Measurements from ENCODE around the gene BICDL2. TPM values are rescaled to one million over a fixed set of nuclear protein-coding genes. Genes with fewer than 3 reads are reported as not detected.
"Not testable (repeated sequence)": the region's sequence is repeated elsewhere in the genome, so short reads cannot be mapped to it uniquely, and the experiment has no call there.

BICDL2 gene
- total RNA-seq, 2 donors from 2014 or later: 0.30 TPM; not detected in 1

DNA sequence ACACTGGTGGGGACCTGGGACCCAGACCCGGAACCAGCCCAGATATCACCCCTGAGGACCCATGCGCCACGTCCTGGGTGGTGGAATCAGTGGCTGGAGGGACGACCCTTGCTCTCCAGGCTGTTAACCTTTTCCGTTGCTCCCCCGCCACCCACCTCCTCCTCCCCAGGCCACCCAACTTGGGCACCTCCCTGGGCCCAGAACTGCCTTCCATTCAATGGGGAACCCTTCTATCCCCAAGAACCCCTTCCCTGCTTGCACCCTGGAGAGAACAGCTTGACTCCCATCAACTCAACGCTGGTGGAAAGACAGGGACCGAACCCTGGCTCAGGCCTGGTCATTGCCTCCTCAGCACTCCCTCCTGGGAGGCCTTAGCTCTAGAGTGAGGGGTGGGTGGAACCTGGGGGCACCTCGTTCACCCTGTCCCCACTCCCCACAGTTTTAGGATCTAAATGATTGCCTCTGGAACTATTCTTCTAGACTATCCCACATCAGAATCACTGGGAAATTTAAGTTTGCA is 23.0 kb upstream of the BICDL2 start:
- Mint-ChIP-seq H3K9me3 (no peaks in the 10 kb centered on the region), H3K27ac (peak overlapping the region; percentile 93), H3K4me1 (ENCODE audit: low read depth) (peaks cover 76% of the 10 kb centered on the region), H3K27me3 (ENCODE audit: low read depth) (no peaks in the 10 kb centered on the region), H3K36me3 (ENCODE audit: insufficient read depth in 2 of 2) (peaks cover 10 to 13% of the 10 kb centered on the region in 2 donors), H3K4me3 (peak overlapping the region; percentile 85 to 91)
- ATAC-seq (replicated peaks in 1 of 2) (no peak), DNase-seq (no peak)

DNA sequence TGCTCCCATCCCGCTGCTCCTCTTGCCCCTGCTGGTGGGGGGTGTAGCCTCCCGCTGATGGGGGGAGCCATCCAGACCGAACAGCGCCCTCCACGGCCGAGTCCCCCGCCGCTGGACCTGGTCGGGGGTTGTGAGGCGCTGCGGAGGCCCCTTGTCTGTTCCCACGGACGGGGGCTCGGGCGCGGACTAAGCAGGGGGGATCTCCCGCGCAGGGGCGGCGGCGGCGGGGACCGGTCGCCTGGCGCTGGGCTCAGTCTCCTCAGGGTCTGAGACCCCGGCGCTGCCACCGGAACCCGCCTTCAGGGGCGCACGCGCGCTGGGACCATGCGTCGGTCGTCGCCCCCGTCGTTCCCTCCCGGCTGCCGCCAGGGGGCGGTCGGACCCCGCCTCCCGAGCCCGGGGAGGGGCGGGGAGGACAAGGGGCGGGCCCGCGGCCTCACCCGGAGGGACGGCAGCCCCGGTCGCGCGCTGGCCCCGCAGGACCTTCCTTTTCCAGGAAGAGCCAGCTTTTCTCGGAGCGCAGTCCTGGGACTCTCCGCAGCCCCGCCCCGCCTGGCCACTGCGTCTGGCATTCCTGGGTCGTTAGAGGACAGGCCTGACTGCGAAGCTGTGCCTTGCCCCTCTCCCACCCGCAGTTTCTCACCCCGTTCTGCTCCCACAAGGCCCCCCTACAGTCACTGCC is 22.4 kb upstream of the BICDL2 start:
- peak; percentile 85 to 87 for ATAC-seq (replicated peaks in 1 of 2)
- H3K36me3 Mint-ChIP-seq (ENCODE audit: insufficient read depth in 2 of 2): peaks cover 10 to 14% of the 10 kb centered on the region in 2 donors
- peak; percentile 90 to 97 for DNase-seq
- H3K27ac Mint-ChIP-seq: peak overlapping the region; percentile 93
- H3K27me3 Mint-ChIP-seq (ENCODE audit: low read depth): no peaks in the 10 kb centered on the region
- peak overlapping the region; percentile 91 to 97 for H3K4me3 Mint-ChIP-seq
- peaks cover 76% of the 10 kb centered on the region for H3K4me1 Mint-ChIP-seq (ENCODE audit: low read depth)
- no peaks in the 10 kb centered on the region for H3K9me3 Mint-ChIP-seq

- peak; percentile 63 to 72 for DNase-seq
- H3K27me3 Mint-ChIP-seq (ENCODE audit: low read depth): no peaks in the 10 kb centered on the region
- peaks cover 76% of the 10 kb centered on the region for H3K4me1 Mint-ChIP-seq (ENCODE audit: low read depth)
Measured at GRCh38 chr16:3058139-3059030, 21.6 kb upstream of the BICDL2 start.

DNA sequence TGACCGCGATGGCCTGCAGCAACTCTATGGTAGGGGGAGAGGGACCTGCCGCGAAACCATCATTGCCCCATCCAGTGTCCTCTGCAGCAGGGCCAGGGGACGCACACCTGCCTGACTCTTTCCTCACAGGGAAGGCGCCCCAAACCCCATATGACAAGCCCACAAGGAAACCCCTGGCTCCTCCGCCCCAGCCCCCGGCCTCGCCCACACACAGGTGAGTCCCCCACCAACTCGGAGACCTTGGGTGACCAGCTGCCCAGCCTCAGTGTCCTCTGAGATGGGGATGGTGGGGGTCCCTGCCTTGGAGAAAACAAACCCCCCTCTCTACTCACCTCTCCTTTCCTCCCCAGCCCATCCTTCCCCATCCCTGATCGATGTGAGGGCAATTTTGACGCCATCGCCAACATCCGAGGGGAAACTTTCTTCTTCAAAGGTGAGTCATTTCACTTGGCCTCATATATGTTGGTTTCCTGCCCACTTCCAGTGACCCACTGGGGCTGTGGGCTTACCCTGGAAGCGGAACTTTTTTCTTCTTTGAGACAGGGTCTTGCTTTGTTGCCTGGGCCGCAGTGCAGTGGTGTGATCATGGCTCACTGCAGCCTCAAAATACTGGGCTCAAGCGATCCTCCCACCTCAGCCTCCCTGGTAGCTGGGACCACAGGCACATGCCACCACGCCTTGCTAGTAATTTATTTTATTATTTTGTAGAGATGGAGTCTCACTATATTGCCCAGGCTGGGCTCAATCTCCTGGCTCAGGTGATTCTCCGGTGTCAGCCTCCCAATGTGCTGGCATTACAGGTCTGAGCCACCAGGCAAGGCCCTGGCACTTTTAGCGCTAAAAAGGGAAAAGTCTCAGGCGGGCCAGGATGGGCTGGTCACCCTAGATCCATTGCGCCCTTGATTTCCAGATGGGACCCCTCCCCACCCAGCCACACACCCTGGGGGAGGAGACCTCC is 20.7 kb upstream of the BICDL2 start:
- H3K36me3 Mint-ChIP-seq (ENCODE audit: insufficient read depth in 2 of 2): peaks cover 7 to 10% of the 10 kb centered on the region in 2 donors
- ATAC-seq (replicated peaks in 1 of 2) (no peak), DNase-seq (no peak)
- peak overlapping the region; percentile 91 to 97 for H3K4me3 Mint-ChIP-seq
- peak overlapping the region; percentile 43 for H3K27ac Mint-ChIP-seq
- no peaks in the 10 kb centered on the region for H3K27me3 Mint-ChIP-seq (ENCODE audit: low read depth)
- no peaks in the 10 kb centered on the region for H3K9me3 Mint-ChIP-seq
- peaks cover 70% of the 10 kb centered on the region for H3K4me1 Mint-ChIP-seq (ENCODE audit: low read depth)

More at GRCh38 chr16:3058139-3059030, 21.6 kb upstream of the BICDL2 start:
- Mint-ChIP-seq H3K4me3 (peak overlapping the region; percentile 91 to 97), H3K27ac (peak overlapping the region; percentile 63), H3K9me3 (no peaks in the 10 kb centered on the region), H3K36me3 (ENCODE audit: insufficient read depth in 2 of 2) (peaks cover 9 to 14% of the 10 kb centered on the region in 2 donors)
- peak; percentile 41 to 52 for ATAC-seq (replicated peaks in 1 of 2)

- ATAC-seq (replicated peaks in 1 of 2): no peak
- peaks cover 70% of the 10 kb centered on the region for H3K4me1 Mint-ChIP-seq (ENCODE audit: low read depth)
- H3K4me3 Mint-ChIP-seq: peak overlapping the region; percentile 91 to 97
Measured at GRCh38 chr16:3056336-3057180, 19.8 kb upstream of the BICDL2 start.

DNA sequence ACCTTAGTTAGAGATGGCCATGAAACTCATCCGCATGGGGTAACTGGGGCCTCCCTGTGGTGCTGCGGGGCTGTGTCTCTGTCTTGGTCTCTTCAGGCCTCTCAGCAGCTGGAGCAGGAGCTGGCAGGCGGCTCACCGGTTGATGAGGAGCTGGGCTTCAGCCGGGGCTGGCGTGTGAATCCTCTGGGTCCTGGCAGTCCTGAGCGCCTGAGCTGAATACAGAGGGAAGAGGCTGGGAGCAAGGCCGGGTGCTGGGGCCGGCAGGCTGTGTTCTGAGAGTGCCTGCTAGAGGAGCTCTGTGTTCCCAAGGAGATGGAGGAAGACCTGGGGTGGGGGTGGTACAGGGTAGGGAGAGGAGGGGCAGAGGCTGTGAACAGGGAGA is 19.0 kb upstream of the BICDL2 start:
- not testable (repeated sequence) for ATAC-seq (replicated peaks in 1 of 2); H3K9me3 Mint-ChIP-seq; DNase-seq; H3K27me3 Mint-ChIP-seq (ENCODE audit: low read depth)
- Mint-ChIP-seq H3K4me1 (ENCODE audit: low read depth) (peaks cover 77% of the 10 kb centered on the region), H3K4me3 (peak overlapping the region; percentile 52 to 53), H3K36me3 (ENCODE audit: insufficient read depth in 2 of 2) (peaks cover 9 to 12% of the 10 kb centered on the region in 2 donors), H3K27ac (peak overlapping the region; percentile 47)

More at GRCh38 chr16:3056336-3057180, 19.8 kb upstream of the BICDL2 start:
- H3K36me3 Mint-ChIP-seq (ENCODE audit: insufficient read depth in 2 of 2): peaks cover 7 to 12% of the 10 kb centered on the region in 2 donors
- H3K27me3 Mint-ChIP-seq (ENCODE audit: low read depth): no peaks in the 10 kb centered on the region
- H3K9me3 Mint-ChIP-seq: no peaks in the 10 kb centered on the region
- H3K27ac Mint-ChIP-seq: peak overlapping the region; percentile 63
- no peak for DNase-seq

- Mint-ChIP-seq H3K4me1 (ENCODE audit: low read depth) (peaks cover 77% of the 10 kb centered on the region), H3K9me3 (no peaks in the 10 kb centered on the region), H3K36me3 (ENCODE audit: insufficient read depth in 2 of 2) (peaks cover 9 to 12% of the 10 kb centered on the region in 2 donors), H3K27ac (peak overlapping the region; percentile 47), H3K4me3 (peak overlapping the region; percentile 52 to 53), H3K27me3 (ENCODE audit: low read depth) (no peaks in the 10 kb centered on the region)
- no peak for ATAC-seq (replicated peaks in 1 of 2)
- DNase-seq: no peak
Measured at GRCh38 chr16:3054965-3055733, 18.4 kb upstream of the BICDL2 start.

GRCh38 chr16:3053330-3053710 is 16.6 kb upstream of the BICDL2 start:
- peak; percentile 31 to 62 for ATAC-seq (replicated peaks in 1 of 2)
- DNase-seq; H3K27ac Mint-ChIP-seq; H3K9me3 Mint-ChIP-seq; H3K27me3 Mint-ChIP-seq (ENCODE audit: low read depth); H3K4me3 Mint-ChIP-seq; H3K36me3 Mint-ChIP-seq (ENCODE audit: insufficient read depth in 2 of 2): not testable (repeated sequence)
- H3K4me1 Mint-ChIP-seq (ENCODE audit: low read depth): peaks cover 78% of the 10 kb centered on the region

DNA sequence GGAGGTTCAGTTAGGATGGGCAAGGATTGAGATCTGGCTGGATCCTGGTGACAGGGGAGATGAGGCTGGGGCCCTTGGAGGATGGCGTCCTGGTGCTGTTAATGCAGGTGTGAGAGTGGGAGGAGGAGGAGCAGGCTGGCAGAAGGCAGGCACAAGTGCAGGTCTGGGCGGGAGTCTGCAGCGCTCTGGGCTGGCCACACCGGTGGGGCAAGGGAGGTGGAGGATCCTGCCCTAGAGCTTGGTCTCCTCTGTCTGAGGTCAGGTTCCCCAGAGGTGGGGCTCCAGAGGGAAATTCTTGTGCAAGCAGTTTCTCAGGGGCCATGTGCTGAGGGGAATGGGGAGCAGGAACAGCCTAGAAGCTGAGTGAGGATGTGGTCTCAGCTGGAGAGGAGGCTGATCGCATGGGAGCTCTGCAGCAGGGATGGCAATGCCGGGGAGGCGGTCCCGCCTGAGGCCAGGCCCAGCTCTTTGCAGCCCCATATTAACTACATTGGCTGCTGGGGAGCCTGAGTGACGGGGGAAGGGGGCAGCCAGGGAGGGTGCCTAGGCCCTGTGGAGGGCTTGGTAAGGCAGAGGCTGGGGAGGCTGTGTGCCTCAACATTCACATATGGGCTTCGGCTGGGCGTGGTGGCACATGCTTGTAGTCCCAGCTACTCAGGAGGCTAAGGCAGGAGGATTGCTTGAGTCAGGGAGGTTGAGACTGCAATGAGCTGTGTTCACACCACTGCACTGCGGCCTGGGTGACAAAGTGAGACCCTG is 16.0 kb upstream of the BICDL2 start:
- ATAC-seq (replicated peaks in 1 of 2): peak; percentile 63 to 81
- H3K4me1 Mint-ChIP-seq (ENCODE audit: low read depth): peaks cover 82% of the 10 kb centered on the region
- not testable (repeated sequence) for DNase-seq; H3K27me3 Mint-ChIP-seq (ENCODE audit: low read depth); H3K36me3 Mint-ChIP-seq (ENCODE audit: insufficient read depth in 2 of 2); H3K27ac Mint-ChIP-seq; H3K4me3 Mint-ChIP-seq; H3K9me3 Mint-ChIP-seq

DNA sequence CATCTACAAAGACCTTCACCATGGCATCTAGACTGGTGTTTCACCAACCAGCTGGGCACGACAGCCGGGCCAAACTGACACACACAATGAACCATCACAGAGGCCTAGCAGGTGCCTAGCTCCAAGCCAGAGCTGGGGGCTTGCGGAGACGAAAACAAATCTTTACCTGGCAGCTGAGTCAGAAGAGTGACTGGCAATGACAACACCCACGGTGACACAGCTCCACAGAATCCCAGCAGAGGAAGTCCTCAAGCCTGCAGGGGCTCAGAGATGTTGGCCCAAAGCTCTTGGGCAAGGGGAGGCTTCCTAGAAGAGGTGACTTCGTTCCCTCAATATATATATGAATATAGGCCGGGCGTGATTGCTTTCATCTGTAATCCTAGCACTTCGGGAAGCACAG is 14.8 kb upstream of the BICDL2 start:
- Mint-ChIP-seq H3K9me3 (no peaks in the 10 kb centered on the region), H3K27ac (no peak overlapping the region), H3K4me1 (ENCODE audit: low read depth) (peaks cover 69% of the 10 kb centered on the region), H3K36me3 (ENCODE audit: insufficient read depth in 2 of 2) (peaks cover 8 to 10% of the 10 kb centered on the region in 2 donors), H3K4me3 (no peak overlapping the region), H3K27me3 (ENCODE audit: low read depth) (peaks cover 12% of the 10 kb centered on the region)
- ATAC-seq (replicated peaks in 1 of 2): peak; percentile 22 to 32
- DNase-seq: no peak

DNA sequence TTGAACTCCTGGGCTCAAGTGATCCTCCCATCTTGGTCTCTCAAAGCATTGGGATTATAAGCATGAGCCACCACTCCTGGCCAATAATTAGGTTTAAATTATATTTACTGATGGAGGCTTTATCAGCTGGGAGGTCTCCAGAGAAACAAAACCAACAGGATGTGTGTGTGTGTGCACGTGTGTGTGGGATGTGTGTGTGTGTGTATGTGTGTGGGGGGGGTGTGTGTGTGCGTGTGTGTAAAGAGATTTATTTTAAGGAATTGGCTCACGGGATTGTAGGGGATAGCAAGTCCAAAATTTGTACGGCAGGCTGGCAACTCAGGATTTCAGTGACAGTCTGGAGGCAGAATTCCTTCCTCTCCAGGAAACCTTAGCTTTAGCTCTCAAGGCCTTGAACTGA is 14.3 kb upstream of the BICDL2 start:
- Mint-ChIP-seq H3K27me3 (ENCODE audit: low read depth) (peaks cover 12% of the 10 kb centered on the region), H3K4me1 (ENCODE audit: low read depth) (peaks cover 65% of the 10 kb centered on the region), H3K36me3 (ENCODE audit: insufficient read depth in 2 of 2) (peaks cover 8 to 10% of the 10 kb centered on the region in 2 donors), H3K9me3 (no peaks in the 10 kb centered on the region), H3K4me3 (no peak overlapping the region), H3K27ac (no peak overlapping the region)
- DNase-seq: no peak
- ATAC-seq (replicated peaks in 1 of 2): no peak

Measured in activated T-cell treated with anti-CD3 and anti-CD28 coated beads, Interleukin-2, amount 50 U/mL, for 72 hours (primary cell).